GM19438 (cell line): ENCODE results near the gene BCOR.

ENCODE experiments used
- ATAC-seq: cut with Tn5 transposase; IDR thresholded peaks from one replicate; pipeline ENCODE4 v1.9.1; 2021; ENCODE audit warnings: low read depth; ENCODE audit not compliant: unreplicated experiment

Gene BCOR

GRCh38 chrX:40116925-40117324, 19.2 kb upstream of the BCOR start:
- ATAC-seq: no peak

- ATAC-seq: no peak
Measured at GRCh38 chrX:40112996-40113395, 15.2 kb upstream of the BCOR start.

GRCh38 chrX:40111868-40112267, 14.1 kb upstream of the BCOR start:
- no peak for ATAC-seq

GRCh38 chrX:40109288-40110008, 11.7 kb upstream of the BCOR start:
- no peak for ATAC-seq

GRCh38 chrX:40108959-40109287, 11.2 kb upstream of the BCOR start:
- ATAC-seq: no peak

- no peak for ATAC-seq
Measured at GRCh38 chrX:40108162-40108958, 10.6 kb upstream of the BCOR start.

GRCh38 chrX:40107291-40108161, 9.8 kb upstream of the BCOR start:
- ATAC-seq: no peak

GRCh38 chrX:40106676-40107290, 9.0 kb upstream of the BCOR start:
- no peak for ATAC-seq

GRCh38 chrX:40105835-40106675, 8.3 kb upstream of the BCOR start:
- no peak for ATAC-seq

GRCh38 chrX:40104985-40105834, 7.5 kb upstream of the BCOR start:
- no peak for ATAC-seq

- ATAC-seq: no peak
Measured at GRCh38 chrX:40104630-40104984, 6.8 kb upstream of the BCOR start.

- ATAC-seq: no peak
Measured at GRCh38 chrX:40103565-40104323, 6.0 kb upstream of the BCOR start.

GRCh38 chrX:40102393-40103381, 4.9 kb upstream of the BCOR start:
- ATAC-seq: no peak

GRCh38 chrX:40101430-40101802, 3.7 kb upstream of the BCOR start:
- no peak for ATAC-seq

- ATAC-seq: no peak
Measured at GRCh38 chrX:40100537-40101429, 3.0 kb upstream of the BCOR start.

- no peak for ATAC-seq
Measured at GRCh38 chrX:40100141-40100536, 2.4 kb upstream of the BCOR start.
